DMS153 treated with DMSO at 0.1 percent for 48 hours (cell line): Measurements from ENCODE around the gene CCDC122.
A peak's percentile ranks its signal among the peaks of the same experiment; 100 is the strongest.

Experiments
- DNase-seq: peaks from one replicate; lab custom pipeline; 2025; ENCODE audit not compliant: unreplicated experiment; lab: John Stamatoyannopoulos, UW

The CCDC122 gene

DNA sequence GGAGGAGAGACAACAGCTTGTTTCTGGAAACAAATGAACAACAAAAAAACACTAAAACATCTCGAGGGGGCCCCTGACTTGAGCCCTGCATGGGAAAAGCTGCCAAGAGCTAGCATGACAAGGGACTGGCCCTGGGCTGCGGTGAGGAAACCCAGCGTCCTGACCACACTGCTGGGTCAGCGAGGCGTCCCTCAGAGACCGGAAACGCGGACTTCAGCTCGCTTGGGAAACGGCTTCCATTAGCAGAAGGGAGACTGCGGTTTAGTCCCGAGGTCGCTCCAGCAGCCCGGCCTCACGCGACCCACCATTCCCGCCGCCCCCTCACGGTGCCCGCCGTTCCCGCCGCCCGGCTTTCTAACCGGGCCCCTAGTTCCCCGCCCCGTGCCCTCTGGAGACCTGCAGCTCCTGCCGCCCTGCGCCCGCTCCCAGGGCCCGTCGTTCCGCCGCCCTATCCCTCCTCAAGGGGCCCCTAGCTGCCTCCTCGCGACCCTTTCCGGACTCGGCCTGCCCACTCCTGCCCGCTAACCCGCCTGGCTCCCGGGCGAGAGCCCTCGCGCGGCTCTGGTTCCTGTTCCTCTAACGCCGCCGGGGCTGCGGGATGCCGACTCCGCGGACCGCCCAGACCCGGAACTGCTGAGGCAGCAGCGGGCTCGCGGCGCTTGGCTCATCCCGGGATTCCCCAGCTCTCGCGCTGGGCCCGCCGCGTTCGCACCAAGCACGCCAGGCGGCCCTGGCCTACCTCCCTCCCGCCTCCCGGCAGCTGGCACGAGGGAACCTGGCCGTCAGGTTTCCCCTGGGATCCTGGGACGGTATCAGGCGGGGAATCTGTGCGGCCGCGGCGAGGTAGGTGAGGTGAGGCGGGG, at the start of gene CCDC122:
Gene CCDC122 (minus strand): TSS at position 849 of the 863 bp plus-strand sequence. CDS start 10,364 bp downstream, outside the sequence.
- peak; percentile 23 for DNase-seq

- no peak for DNase-seq
These were observed 45.2 kb upstream of the CCDC122 start for GRCh38 chr13:43924549-43925245.

DNA sequence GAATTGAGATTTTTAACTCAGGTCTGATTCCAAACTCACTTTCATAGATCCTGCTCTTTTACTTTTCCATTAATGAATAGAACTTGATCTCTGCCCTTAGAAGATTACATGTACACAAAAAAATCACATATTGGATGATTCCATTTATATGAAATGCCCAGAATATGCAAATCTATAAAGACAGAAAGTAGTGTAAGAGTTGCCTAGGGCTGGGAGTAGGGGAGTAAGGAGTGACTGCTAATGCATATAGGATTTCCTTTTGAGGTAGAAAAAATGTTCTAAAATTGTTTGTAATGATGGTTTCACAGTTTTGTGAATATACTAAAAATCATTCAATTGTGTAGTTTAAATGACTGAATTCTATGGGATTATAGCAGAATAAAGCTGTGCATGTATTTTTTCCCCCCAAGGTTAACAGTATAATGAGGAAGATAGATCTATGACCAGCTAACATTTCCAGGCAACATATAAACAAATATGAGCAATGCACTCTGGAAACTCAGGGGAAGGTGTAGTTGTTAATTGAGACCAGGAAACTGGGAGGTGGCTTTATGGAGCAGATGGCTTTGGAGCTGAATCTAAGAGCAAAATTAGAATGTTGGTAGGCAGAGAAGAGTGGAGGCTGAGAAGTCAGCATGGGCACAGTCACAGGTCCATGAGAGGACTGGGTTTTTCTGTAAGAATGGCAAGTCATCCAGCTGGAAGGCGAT, 41.6 kb upstream of the CCDC122 start:
- DNase-seq = no peak

GRCh38 chr13:43918636-43919035, 39.1 kb upstream of the CCDC122 start:
- DNase-seq = no peak

GRCh38 chr13:43916828-43917227, 37.3 kb upstream of the CCDC122 start:
- no peak for DNase-seq

- no peak for DNase-seq
These were observed 35.9 kb upstream of the CCDC122 start for GRCh38 chr13:43915451-43915850.

DNA sequence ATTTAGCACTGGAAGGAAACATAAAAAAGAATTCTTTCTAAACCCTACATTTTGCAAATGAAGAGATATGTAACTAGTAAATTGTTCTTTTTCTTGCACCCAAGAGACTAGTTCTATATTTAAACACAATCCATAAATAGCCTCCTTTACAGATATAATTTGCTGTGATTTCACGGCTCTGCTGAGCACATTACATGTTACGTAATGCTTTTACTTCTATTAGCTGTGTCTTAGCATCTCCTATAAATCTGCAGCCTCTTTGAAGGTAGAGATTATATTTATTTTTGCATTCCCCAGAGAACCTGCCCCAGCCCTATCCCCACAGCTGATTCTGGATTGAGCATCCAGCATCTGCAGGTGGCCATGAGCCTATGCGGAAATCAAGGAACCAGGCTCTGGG, 32.3 kb upstream of the CCDC122 start:
- no peak for DNase-seq

- DNase-seq = no peak
These were observed 31.7 kb upstream of the CCDC122 start for GRCh38 chr13:43911278-43911677.

- no peak for DNase-seq
These were observed 31.3 kb upstream of the CCDC122 start for GRCh38 chr13:43910856-43911255.

- DNase-seq = peak; percentile 44
These were observed 28.9 kb upstream of the CCDC122 start for GRCh38 chr13:43908156-43909126.

DNA sequence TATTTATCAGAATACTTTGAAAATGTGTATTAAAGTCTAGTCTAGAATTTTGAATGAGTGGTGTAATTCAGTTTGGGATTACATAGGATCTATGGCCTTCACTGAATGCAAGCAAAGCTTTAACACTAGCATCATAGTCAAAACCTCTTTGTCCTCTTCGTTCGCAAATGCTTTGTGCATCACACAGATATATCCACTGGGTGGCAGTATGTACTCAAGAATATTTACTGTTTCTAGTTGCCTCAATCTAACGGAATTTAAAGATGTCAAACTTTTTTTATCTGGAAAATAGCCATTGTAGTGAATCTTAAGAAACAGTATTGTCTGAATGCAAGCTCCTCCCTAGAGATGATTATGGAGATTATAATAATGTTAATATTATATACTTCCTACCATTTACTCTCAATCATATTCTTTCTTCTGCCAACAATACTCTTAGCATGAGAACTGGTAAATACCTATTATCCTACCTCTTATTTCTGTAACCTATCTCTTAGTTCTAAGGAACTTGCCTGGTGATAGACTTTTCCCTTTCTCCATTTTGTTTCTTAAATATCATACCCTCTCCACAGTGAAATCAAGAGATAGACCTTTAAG, 26.0 kb upstream of the CCDC122 start:
- peak; percentile 64 for DNase-seq

GRCh38 chr13:43895940-43896339, 16.4 kb upstream of the CCDC122 start:
- DNase-seq = no peak

- DNase-seq = no peak
These were observed 14.9 kb upstream of the CCDC122 start for GRCh38 chr13:43894438-43894837.

DNA sequence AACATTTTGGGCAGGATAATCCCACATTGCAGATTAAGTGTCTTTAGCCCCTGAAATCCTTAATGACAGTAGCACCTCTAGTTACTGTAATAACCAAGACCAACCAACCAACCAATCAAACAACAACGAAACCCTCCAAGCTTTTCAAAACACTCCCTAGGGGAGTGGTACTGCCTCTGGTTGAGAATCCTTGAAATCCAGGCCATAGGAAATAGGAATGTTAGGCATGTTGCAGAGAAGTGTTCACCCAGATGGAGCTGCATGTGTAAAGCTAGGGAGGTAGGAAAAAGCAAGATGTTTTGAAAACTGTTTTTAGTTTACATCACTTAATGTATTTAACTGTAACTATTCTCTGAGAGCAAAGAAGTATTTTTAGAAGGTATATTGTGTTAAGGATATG, 4.7 kb upstream of the CCDC122 start:
- no peak for DNase-seq

DNA sequence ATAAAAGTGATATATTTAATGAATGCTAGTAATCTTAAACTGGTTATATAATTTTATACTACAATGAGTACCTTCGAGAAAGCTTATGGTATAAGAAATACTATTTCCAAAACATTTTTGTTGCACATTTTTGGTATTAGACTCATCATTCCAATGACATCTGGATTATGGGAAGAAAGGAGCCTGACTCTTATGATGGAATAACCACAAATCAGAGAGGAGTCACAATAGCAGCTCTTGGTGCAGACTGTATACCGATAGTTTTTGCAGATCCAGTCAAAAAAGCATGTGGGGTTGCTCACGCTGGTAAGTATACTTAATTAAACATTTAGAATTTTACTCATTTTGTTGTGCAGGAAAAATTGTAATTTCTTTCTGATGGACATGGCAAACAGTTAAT, 4.1 kb upstream of the CCDC122 start:
- no peak for DNase-seq

- DNase-seq = no peak
These were observed 2.0 kb upstream of the CCDC122 start for GRCh38 chr13:43881580-43881979.

DNA sequence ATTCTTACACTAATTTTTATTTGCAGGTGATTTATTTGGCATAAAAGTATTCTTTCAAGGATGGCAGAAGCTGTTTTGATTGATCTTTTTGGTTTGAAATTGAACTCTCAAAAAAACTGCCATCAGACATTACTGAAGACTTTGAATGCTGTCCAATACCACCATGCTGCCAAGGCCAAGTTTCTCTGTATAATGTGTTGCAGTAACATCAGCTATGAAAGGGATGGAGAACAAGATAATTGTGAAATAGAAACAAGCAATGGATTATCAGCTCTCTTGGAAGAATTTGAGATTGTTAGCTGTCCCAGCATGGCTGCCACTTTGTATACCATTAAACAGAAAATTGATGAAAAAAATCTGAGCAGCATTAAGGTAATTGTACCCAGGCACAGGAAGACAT, 1.4 kb upstream of the CCDC122 start:
- DNase-seq = no peak

- no peak for DNase-seq
These were observed 795 bp upstream of the CCDC122 start for GRCh38 chr13:43880214-43880855.

DNA sequence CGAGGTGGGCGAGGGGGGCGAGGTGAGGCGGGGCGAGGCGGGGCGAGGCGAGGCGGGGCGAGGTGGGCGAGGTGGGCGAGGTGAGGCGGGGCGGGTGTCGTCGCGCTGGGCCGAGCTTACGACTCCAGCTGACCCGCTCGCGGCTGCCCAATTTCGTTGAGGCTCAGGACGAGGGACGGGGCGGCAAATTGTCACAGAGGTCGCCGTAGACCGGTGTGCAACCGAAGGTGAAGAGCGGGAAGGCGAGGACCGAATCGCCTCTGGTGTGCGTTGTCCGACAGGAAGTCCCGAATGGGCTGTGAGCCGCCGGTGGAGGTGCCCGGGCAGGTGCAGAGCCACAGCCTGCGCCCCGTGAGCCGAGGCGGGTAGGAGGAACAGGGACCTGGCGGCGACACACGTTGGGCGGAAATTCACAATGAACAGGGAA, 228 bp upstream of the CCDC122 start, which contains the start of gene LACC1:
Gene LACC1 (plus strand): TSS at position 150 of the 427 bp plus-strand sequence. CDS start 1,082 bp downstream, outside the sequence.
- DNase-seq = peak; percentile 23
